NCI-H82 treated with DMSO at 0.1 percent for 48 hours (cell line): ENCODE measurements around the gene TNK1.
A peak's percentile ranks its signal among the peaks of the same experiment; 100 is the strongest.
"Not testable (repeated sequence)": the region's sequence is repeated elsewhere in the genome, so short reads cannot be mapped to it uniquely, and the experiment has no call there.

Source experiments
- DNase-seq: peaks from one replicate; lab custom pipeline; 2025; ENCODE audit not compliant: unreplicated experiment; lab: John Stamatoyannopoulos, UW

TNK1 gene

GRCh38 chr17:7355053-7355452 is 25.8 kb upstream of the TNK1 start, which contains the start of gene TMEM95:
Gene TMEM95 (plus strand): TSS chr17:7355156. CDS start chr17:7355205, 49 bp downstream.
- DNase-seq, result no peak

- DNase-seq, result no peak
Measured at GRCh38 chr17:7355573-7355972, 25.3 kb upstream of the TNK1 start.

GRCh38 chr17:7356072-7356549 is 24.8 kb upstream of the TNK1 start:
- DNase-seq, result peak; percentile 30

GRCh38 chr17:7356756-7357155 is 24.1 kb upstream of the TNK1 start:
- DNase-seq, result no peak

- no peak for DNase-seq
Measured at GRCh38 chr17:7357381-7357780, 23.5 kb upstream of the TNK1 start.

DNA sequence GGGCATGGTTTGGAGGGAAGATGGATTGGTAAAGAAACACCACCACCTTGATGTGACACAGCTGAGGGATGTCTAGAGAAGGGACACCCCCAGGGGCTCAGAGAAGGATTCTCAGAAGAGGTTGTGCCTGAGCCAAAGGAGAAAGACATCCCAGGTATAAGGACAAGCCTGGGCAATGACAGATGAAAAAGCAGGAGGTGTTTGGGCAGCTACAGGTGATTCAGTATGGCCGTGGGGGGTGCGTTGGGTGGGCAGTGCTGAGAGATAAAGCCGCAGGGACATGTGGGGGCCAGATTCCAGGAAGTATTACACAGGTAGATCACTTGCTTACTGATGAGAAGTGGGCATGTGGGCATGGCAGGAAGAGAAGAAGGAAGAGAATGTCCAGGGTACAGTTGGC is 19.0 kb upstream of the TNK1 start:
- no peak for DNase-seq

DNA sequence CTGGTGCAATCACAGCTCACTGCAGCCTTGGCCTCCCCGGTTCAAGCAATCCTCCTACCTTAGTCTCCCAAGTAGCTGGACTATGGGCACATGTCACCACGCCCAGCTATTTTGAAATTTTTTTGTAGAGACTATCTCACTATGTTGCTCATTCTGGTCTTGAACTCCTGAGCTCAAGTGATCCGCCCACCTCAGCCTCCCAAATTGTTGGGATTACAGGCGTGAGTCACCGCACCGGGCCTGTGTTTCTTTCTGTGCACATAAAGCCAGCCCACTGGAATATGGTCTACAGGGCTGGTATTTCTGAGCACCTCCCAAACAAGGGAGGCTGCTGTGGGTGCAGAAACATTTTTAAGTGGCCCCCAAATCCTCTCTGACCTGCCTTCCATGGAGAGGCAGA is 17.6 kb upstream of the TNK1 start:
- DNase-seq, result no peak

DNA sequence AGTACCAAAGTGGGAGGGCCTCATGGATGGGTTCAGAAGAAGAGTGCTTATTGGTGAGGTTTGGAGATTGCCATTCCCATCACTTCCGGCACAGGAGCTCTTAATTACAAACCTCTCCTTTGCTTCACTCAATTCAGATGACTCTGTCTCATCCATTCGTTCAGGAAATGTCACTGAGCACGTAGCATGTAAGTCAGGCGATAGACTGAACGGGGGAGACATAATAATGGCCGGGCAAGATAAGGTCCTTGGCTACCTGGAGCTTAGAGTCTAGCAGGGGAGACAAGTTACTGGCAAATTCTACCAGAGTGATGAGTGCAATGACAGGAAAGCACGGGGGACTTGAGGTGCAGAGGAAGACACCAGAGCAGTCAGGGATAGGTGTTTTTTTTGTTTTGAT is 14.9 kb upstream of the TNK1 start:
- DNase-seq, result not testable (repeated sequence)

GRCh38 chr17:7367083-7367482 is 13.8 kb upstream of the TNK1 start:
- DNase-seq, result no peak

GRCh38 chr17:7367918-7368598 is 12.8 kb upstream of the TNK1 start:
- DNase-seq, result no peak

- not testable (repeated sequence) for DNase-seq
Measured at GRCh38 chr17:7368599-7368994, 12.3 kb upstream of the TNK1 start.

- DNase-seq, result no peak
Measured at GRCh38 chr17:7369825-7370224, 11.1 kb upstream of the TNK1 start.

GRCh38 chr17:7370853-7371252 is 10.0 kb upstream of the TNK1 start:
- DNase-seq, result no peak

GRCh38 chr17:7374353-7374752 is 6.5 kb upstream of the TNK1 start:
- DNase-seq, result no peak

DNA sequence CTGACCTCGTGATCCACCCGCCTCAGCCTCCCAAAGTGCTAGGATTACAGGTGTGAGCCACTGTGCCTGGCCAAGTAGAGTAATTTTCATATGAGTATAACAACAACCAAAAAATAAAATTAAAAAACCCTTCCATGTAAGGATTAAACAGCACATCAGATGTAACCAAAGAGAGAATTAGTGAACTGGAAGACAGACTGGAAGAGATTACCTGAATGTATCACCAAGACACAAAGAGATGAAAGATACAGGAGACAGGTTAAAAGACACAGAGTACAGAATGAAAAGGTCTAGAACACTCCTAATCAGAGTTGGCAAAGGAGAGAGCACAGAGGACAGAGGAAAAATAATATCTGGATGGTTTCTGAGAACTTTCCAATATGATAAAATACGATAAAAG is 1.8 kb upstream of the TNK1 start:
- DNase-seq, result no peak

GRCh38 chr17:7380321-7380720 is 568 bp upstream of the TNK1 start:
- DNase-seq, result no peak

DNA sequence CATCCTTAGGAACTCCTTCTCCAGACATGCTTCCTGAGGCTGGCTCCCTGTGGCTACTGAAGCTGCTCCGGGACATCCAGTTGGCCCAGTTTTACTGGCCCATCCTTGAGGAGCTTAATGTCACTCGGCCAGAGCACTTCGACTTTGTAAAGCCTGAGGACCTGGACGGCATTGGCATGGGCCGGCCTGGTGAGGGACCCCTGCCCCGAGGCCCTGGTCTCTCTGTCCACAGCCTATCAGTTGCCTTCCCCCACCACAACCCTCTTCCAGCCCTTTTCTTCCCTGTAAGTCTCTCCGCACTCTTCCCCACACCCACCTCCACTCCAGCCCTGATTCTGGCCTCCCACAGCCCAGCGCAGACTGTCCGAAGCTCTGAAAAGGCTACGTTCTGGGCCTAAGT is 2.0 kb downstream of the TNK1 start:
- no peak for DNase-seq

DNA sequence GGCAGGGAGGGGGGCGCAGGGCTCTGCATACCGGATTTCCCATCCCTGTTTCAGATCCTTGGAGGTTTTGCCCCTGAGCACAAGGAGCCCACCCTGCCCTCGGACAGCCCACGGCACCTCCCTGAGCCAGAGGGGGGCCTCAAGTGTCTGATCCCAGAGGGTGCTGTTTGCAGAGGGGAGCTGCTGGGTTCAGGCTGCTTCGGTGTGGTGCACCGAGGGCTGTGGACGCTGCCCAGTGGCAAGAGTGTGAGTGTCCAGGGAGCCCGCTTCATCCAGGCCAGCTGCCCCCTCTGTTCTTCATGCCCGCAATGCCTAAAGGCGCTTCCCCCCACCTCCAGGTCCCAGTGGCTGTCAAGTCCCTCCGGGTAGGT is 2.5 kb downstream of the TNK1 start:
- DNase-seq, result no peak

GRCh38 chr17:7383742-7384488 is 3.0 kb downstream of the TNK1 start:
- peak; percentile 16 for DNase-seq

GRCh38 chr17:7384489-7385081 is 3.7 kb downstream of the TNK1 start:
- no peak for DNase-seq

- no peak for DNase-seq
Measured at GRCh38 chr17:7388856-7389255, 8.0 kb downstream of the TNK1 start.
